Adrenal gland (tissue), 5 donors: Measurements from ENCODE around the gene ACTL7B.

Experiments used
- POLR2A ChIP-seq, 2 donors: fragments of 450-650 bp; IDR thresholded peaks; one replicate each; pipeline ENCODE4 v1.6.1; 2017; ENCODE audit warnings: antibody characterized with exemption in 2 of 2, mild to moderate bottlenecking in 2 of 2, moderate library complexity in 1 of 2
- TF ChIP-seq, protein P1 (sequence below), 6 experiments: fragments of 450-650 bp in 4 of 6; fragments of 200-600 bp in 2 of 6; sonication (generic) in 1 of 6; IDR thresholded peaks; 1 replicate in 5 of 6; 2 replicates in 1 of 6; pipeline versions ENCODE4 v1.5.1 to v1.8.0; 2016 to 2021; ENCODE audit warnings: antibody characterized with exemption in 6 of 6, mild to moderate bottlenecking in 2 of 6, moderate library complexity in 1 of 6
- donor health status: DM: no; HTN: no; CAD: no.

DNA sequence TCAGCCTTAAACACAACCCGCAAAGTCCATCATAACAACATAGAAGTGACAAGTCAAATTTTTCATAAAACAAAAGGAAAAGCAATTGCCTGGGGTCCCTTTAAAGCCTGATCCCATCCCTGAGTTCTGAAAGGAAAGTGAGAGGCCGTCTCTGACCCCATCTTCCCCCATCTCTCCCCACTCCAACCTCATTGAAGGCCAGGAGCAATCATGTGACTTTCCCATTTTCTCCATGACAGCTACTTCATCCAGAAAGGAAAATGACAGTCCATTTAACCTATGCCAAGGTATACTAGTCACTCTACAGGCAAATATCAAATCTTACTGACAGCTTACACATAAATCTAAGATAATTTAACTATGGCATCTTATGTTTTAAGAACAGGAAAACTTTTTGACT, 21.7 kb upstream of the ACTL7B start:
- TF ChIP-seq, protein P1, sequence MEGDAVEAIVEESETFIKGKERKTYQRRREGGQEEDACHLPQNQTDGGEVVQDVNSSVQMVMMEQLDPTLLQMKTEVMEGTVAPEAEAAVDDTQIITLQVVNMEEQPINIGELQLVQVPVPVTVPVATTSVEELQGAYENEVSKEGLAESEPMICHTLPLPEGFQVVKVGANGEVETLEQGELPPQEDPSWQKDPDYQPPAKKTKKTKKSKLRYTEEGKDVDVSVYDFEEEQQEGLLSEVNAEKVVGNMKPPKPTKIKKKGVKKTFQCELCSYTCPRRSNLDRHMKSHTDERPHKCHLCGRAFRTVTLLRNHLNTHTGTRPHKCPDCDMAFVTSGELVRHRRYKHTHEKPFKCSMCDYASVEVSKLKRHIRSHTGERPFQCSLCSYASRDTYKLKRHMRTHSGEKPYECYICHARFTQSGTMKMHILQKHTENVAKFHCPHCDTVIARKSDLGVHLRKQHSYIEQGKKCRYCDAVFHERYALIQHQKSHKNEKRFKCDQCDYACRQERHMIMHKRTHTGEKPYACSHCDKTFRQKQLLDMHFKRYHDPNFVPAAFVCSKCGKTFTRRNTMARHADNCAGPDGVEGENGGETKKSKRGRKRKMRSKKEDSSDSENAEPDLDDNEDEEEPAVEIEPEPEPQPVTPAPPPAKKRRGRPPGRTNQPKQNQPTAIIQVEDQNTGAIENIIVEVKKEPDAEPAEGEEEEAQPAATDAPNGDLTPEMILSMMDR (IDR thresholded peaks at IDR 0.05), result no peak
- no peak for TF ChIP-seq POLR2A (IDR thresholded peaks at IDR 0.05)
